HepG2 (cell line): ENCODE data around the gene PFKFB4. TPM values are rescaled to one million over a fixed set of nuclear protein-coding genes. Genes with fewer than 3 reads are reported as not detected.

ENCODE experiments used
- ATAC-seq: fragments of 200-7000 bp; cut with Tn5 transposase; 3 replicates; pipeline ENCODE4 v1.9.1; 2020; ENCODE audit warnings: mild to moderate bottlenecking, moderate library complexity
- BruUV-seq: library from RNA; stranded (reverse); fragments of 400-500 nt; replicated peaks from 2 replicates; lab custom pipeline; 2021; lab: Mats Ljungman, UMichigan
- CTCF ChIA-PET: fragments of 300-600 bp; formaldehyde crosslinking; extraction: SDS; loops from one replicate; lab custom pipeline; 2021; ENCODE audit warnings: low total read pairs, inconsistent platforms, low intra/inter-chr PET ratio; lab: Yijun Ruan, JAX
- POLR2A ChIA-PET: fragments of 350-600 bp; sonication (Branson Sonifier 250); formaldehyde crosslinking; loops from one replicate; lab custom pipeline; 2020; ENCODE audit warnings: antibody characterized with exemption, inconsistent platforms; lab: Yijun Ruan, JAX
- DNase-seq: peaks from one replicate; pipeline ENCODE4 v3.0.0-alpha.2; 2015; ENCODE audit warnings: low spot score
- FAIRE-seq: peaks from 3 replicates; lab custom pipeline; 2011; peaks lifted over from hg19 to GRCh38; lab: Jason Lieb, UNC
- H2AFZ ChIP-seq: one replicate; pipeline ENCODE4 v1.6.1; 2011; ENCODE audit warnings: low read length, inconsistent platforms
- H3K27ac ChIP-seq: fragments of 300-600 bp; 3 replicates; pipeline ENCODE4 v1.8.0; 2011; ENCODE audit warnings: mixed run types, mild to moderate bottlenecking, mixed read lengths, low read length, inconsistent platforms; ENCODE audit not compliant: insufficient read depth; ENCODE audit errors: extremely low read length
- H3K27me3 ChIP-seq, 2 experiments: fragments of 200-600 bp in 1 of 2; 2 replicates in 1 of 2; 3 replicates in 1 of 2; pipeline versions ENCODE4 v1.6.0 to v1.8.0; 2011; ENCODE audit warnings: low read length in 2 of 2, mild to moderate bottlenecking in 2 of 2, moderate library complexity in 2 of 2, inconsistent platforms in 1 of 2; ENCODE audit not compliant: insufficient read depth in 2 of 2, control insufficient read depth in 1 of 2
- H3K36me3 ChIP-seq, 2 experiments: fragments of 200-600 bp in 1 of 2; replicated peaks in 1 of 2; 2 replicates in 1 of 2; 3 replicates in 1 of 2; pipeline versions ENCODE4 v1.5.1 to v1.8.0; 2011; ENCODE audit warnings: low read length in 2 of 2, inconsistent platforms in 1 of 2; ENCODE audit not compliant: insufficient read depth in 2 of 2, control insufficient read depth in 1 of 2
- H3K4me1 ChIP-seq: 2 replicates; pipeline ENCODE4 v1.5.1; 2012; ENCODE audit warnings: low read length, inconsistent platforms; ENCODE audit not compliant: insufficient read depth
- H3K4me2 ChIP-seq: 2 replicates; pipeline ENCODE4 v1.6.0; 2011; ENCODE audit warnings: low read depth, low read length, inconsistent platforms
- H3K4me3 ChIP-seq, 3 experiments: fragments of 200-600 bp in 1 of 3; sonication (generic), shearing (Covaris generic) in 1 of 3; replicated peaks in 1 of 3; 2 replicates each; pipeline ENCODE4 v1.5.1; 2011 to 2016; ENCODE audit warnings: low read length in 3 of 3, inconsistent platforms in 2 of 3, low read depth in 2 of 3, mild to moderate bottlenecking in 2 of 3, control low read depth in 1 of 3, mixed read lengths in 1 of 3; ENCODE audit not compliant: insufficient read depth in 1 of 3
- H3K79me2 ChIP-seq: one replicate; pipeline ENCODE4 v1.6.1; 2011; ENCODE audit warnings: low read length, inconsistent platforms; ENCODE audit not compliant: insufficient read depth
- H3K9ac ChIP-seq: 2 replicates; pipeline ENCODE4 v1.6.0; 2011; ENCODE audit warnings: mild to moderate bottlenecking, low read depth, low read length, inconsistent platforms; ENCODE audit not compliant: insufficient read depth
- H3K9me3 ChIP-seq: 2 replicates; pipeline ENCODE4 v1.5.1; 2012; ENCODE audit warnings: mild to moderate bottlenecking, low read length
- H4K20me1 ChIP-seq: 2 replicates; pipeline ENCODE4 v1.6.0; 2011; ENCODE audit warnings: inconsistent platforms, mild to moderate bottlenecking, low read length, moderate library complexity; ENCODE audit not compliant: insufficient read depth
- AGO2 ChIP-seq: fragments of 200-400 bp; formaldehyde crosslinking; optimal IDR thresholded peaks from 2 replicates; pipeline ENCODE3; 2017; ENCODE audit warnings: mild to moderate bottlenecking, low read depth, low read length, moderate library complexity
- HNF4A ChIP-seq: sonication (generic); formaldehyde crosslinking; IDR thresholded peaks from 2 replicates; pipeline ENCODE4 v1.4.0; 2020; ENCODE audit warnings: missing genetic modification reagents
- IKZF1 ChIP-seq: fragments of 450-650 bp; IDR thresholded peaks from 2 replicates; pipeline ENCODE4 v1.7.1; 2016
- IKZF5 ChIP-seq: IDR thresholded peaks from 2 replicates; pipeline ENCODE4 v1.6.1; 2018; ENCODE audit warnings: missing genetic modification reagents, mild to moderate bottlenecking, missing compliant biosample characterization
- IRX3 ChIP-seq: sonication (generic); formaldehyde crosslinking; IDR thresholded peaks from 2 replicates; pipeline ENCODE4 v1.8.1; 2023; ENCODE audit warnings: mild to moderate bottlenecking, low read depth, missing genetic modification reagents, borderline replicate concordance
- MYPOP ChIP-seq: sonication (generic); formaldehyde crosslinking; IDR thresholded peaks from 2 replicates; pipeline ENCODE4 v1.8.1; 2023; ENCODE audit warnings: mild to moderate bottlenecking, moderate library complexity, missing genetic modification reagents
- RBFOX2 ChIP-seq: fragments of 200-400 bp; formaldehyde crosslinking; IDR thresholded peaks from 2 replicates; pipeline ENCODE4 v1.6.1; 2017; ENCODE audit warnings: low read depth, mild to moderate bottlenecking, low read length
- ZNF3 ChIP-seq: IDR thresholded peaks from 2 replicates; pipeline ENCODE4 v1.7.0; 2017; ENCODE audit warnings: inconsistent platforms
- ZNF629 ChIP-seq: sonication (generic); formaldehyde crosslinking; conservative IDR thresholded peaks from 2 replicates; pipeline ENCODE4 v1.5.0; 2020; ENCODE audit warnings: missing genetic modification reagents
- ZNF687 ChIP-seq: sonication (generic); formaldehyde crosslinking; IDR thresholded peaks from 2 replicates; pipeline ENCODE4 v1.5.1; 2020; ENCODE audit warnings: mild to moderate bottlenecking, missing genetic modification reagents, moderate library complexity
- WGBS: methylation state at CpG from one replicate; pipeline ENCODE4 v1.1.6; 2017; ENCODE audit warnings: low lambda C conversion rate; 5-methylcytosine and 5-hydroxymethylcytosine counted together
- in situ Hi-C: cut with HindIII; loops from 2 replicates; pipeline ENCODE4 v1.10.0; 2017; ENCODE audit warnings: low pct_unique_long_range_greater_than_20kb; ENCODE audit not compliant: extremely low pct_ligation_motif_present
- intact Hi-C: fragments of 100-400 bp; cut with micrococcal nuclease; formaldehyde crosslinking; loops from one replicate; pipeline ENCODE4 v1.10.0; 2022; ENCODE audit not compliant: unreplicated experiment
- polyA plus RNA-seq, 8 experiments: library from polyadenylated mRNA; depleted of rRNA in 3 of 8; stranded (reverse) in 7 of 8; unstranded in 1 of 8; fragments of >200 nt; fragmentation: Illumina TruSeq in 4 of 8; extraction: Trizol in 4 of 8; gene quantifications; 2 replicates each; pipeline versions ENCODE4 v1.2.1 to v1.2.3, GENCODE V29; 2011 to 2016; ENCODE audit warnings: low read depth in 4 of 8, missing spikeins in 1 of 8, mixed read lengths in 1 of 8; ENCODE audit not compliant: insufficient read depth in 1 of 8
- total RNA-seq, 5 experiments: library from RNA; depleted of rRNA; stranded (reverse); fragments of >200 nt; fragmentation: Illumina TruSeq; extraction: Trizol; gene quantifications; 2 replicates each; pipeline ENCODE4 v1.2.3, GENCODE V29; 2016; ENCODE audit warnings: low read depth in 1 of 5

The PFKFB4 gene
- total and polyA plus RNA-seq, 2 of the 13 experiments (the other 11 are each of a cell fraction or from before 2014, with no cell fraction given): 7.1 to 103 TPM

GRCh38 chr3:48469046-48469915, 87.3 kb downstream of the PFKFB4 start:
- ChIA-PET POLR2A (interaction anchor here (0.6 to 1.5 kb wide), 4 partner anchors 29 to 38 kb away, joined by 3 to 5 read pairs (median 4); partner anchors contain the start of genes CCDC51 and TMA7), CTCF (no interaction called here)
- intact Hi-C loops (no loop called here), in situ Hi-C loops (loop anchor here (5.0 kb wide), 2 partner anchors 33 to 88 kb away; partner anchors contain the start of genes PFKFB4 and SHISA5)
- 96% methylated on average over 19 of the region's 29 CpGs for WGBS
- TF ChIP-seq IRX3 (no peak), AGO2 (peak; percentile 73), IKZF1 (no peak), RBFOX2 (peak; percentile 37; the same call in 1 of the 2 replicates)
- peaks cover 3 to 10% of the 10 kb centered on the region in 2 experiments; a peak in 3 of 5 replicates for H3K36me3 ChIP-seq
- FAIRE-seq: no peak
- no TSS peak for BruUV-seq
- H3K4me2 ChIP-seq: no peak overlapping the region
- DNase-seq: no peak
- H3K79me2 ChIP-seq: peaks cover 4% of the 10 kb centered on the region
- H4K20me1 ChIP-seq: no peaks in the 10 kb centered on the region
- H3K4me3 ChIP-seq: no peak overlapping the region
- no peaks in the 10 kb centered on the region for H3K9me3 ChIP-seq
- peak overlapping the region; percentile 54 for H3K27ac ChIP-seq
- no peaks in the 10 kb centered on the region; a peak in 1 of 5 replicates for H3K27me3 ChIP-seq
- H2AFZ ChIP-seq: no peak overlapping the region
- H3K9ac ChIP-seq: no peak overlapping the region
- peaks cover 68% of the 10 kb centered on the region for H3K4me1 ChIP-seq
- ATAC-seq: no peak

- H3K27ac ChIP-seq: peak overlapping the region; percentile 27
Measured at GRCh38 chr3:48468329-48468731, 88.3 kb downstream of the PFKFB4 start.

More at GRCh38 chr3:48468329-48468731, 88.3 kb downstream of the PFKFB4 start:
- Histone ChIP-seq H3K4me1 (peaks cover 59% of the 10 kb centered on the region), H2AFZ (no peak overlapping the region), H3K9ac (no peak overlapping the region), H3K9me3 (no peaks in the 10 kb centered on the region), H4K20me1 (no peaks in the 10 kb centered on the region), H3K4me2 (no peak overlapping the region), H3K27me3 (no peaks in the 10 kb centered on the region; a peak in 1 of 5 replicates), H3K79me2 (peaks cover 4% of the 10 kb centered on the region), H3K36me3 (peaks cover 3 to 10% of the 10 kb centered on the region in 2 experiments; a peak in 3 of 5 replicates), H3K4me3 (no peak overlapping the region)
- no peak for FAIRE-seq
- in situ Hi-C loops (loop anchor here (5.0 kb wide), 2 partner anchors 34 to 89 kb away; partner anchors contain the start of genes PFKFB4 and SHISA5), intact Hi-C loops (no loop called here)
- ChIA-PET POLR2A (interaction anchor here (0.6 to 1.3 kb wide), 2 partner anchors 28 to 39 kb away, joined by 3 read pairs; partner anchors contain the start of genes CCDC51 and TMA7), CTCF (no interaction called here)
- TF ChIP-seq ZNF629 (CRISPR knock-in tag): 0 out of 2 replicates have a peak, but pooled peaks have one; percentile 15
- TF ChIP-seq ZNF687 (CRISPR knock-in tag): peak; percentile 32; the same call in 1 of the 2 replicates
- no peak for TF ChIP-seq ZNF3 (CRISPR knock-in tag)
- TF ChIP-seq HNF4A: peak; percentile 82
- TF ChIP-seq IKZF5 (CRISPR knock-in tag): no peak
- TF ChIP-seq MYPOP: no peak
- ATAC-seq: peak; percentile 0; the same call in 1 of the 3 replicates
- BruUV-seq: no TSS peak
- peak; percentile 44 for DNase-seq
- 71% methylated on average over 1 of the region's 8 CpGs for WGBS
